Suprapubic skin (tissue), 4 donors: ENCODE data around the gene EGR2. TPM values are rescaled to one million over a fixed set of nuclear protein-coding genes. Genes with fewer than 3 reads are reported as not detected.

ENCODE experiments used
- DNase-seq, 2 donors: peaks; one replicate each; pipeline ENCODE4 v3.0.0-alpha.2; 2019; ENCODE audit warnings: low spot score in 2 of 2
- H3K27ac ChIP-seq: fragments of 200-600 bp; sonication (generic); one replicate; pipeline ENCODE4 v1.5.1; 2019
- H3K27me3 ChIP-seq: fragments of 200-600 bp; sonication (generic); one replicate; pipeline ENCODE4 v1.5.1; 2019
- H3K36me3 ChIP-seq: fragments of 200-600 bp; sonication (generic); one replicate; pipeline ENCODE4 v1.5.1; 2019
- H3K4me1 ChIP-seq: fragments of 200-600 bp; sonication (generic); one replicate; pipeline ENCODE4 v1.5.1; 2019
- H3K4me3 ChIP-seq: fragments of 200-600 bp; sonication (generic); one replicate; pipeline ENCODE4 v1.5.1; 2019; ENCODE audit warnings: mild to moderate bottlenecking
- H3K9me3 ChIP-seq: fragments of 200-600 bp; sonication (generic); one replicate; pipeline ENCODE4 v1.5.1; 2019
- CTCF ChIP-seq, 2 donors: fragments of 200-600 bp in 1 of 2; fragments of 450-650 bp in 1 of 2; sonication (generic) in 1 of 2; IDR thresholded peaks; one replicate each; pipeline ENCODE4 v1.5.1; 2016 to 2019; ENCODE audit warnings: antibody characterized with exemption in 2 of 2, mild to moderate bottlenecking in 1 of 2, moderate library complexity in 1 of 2
- EP300 ChIP-seq: sonication (generic); formaldehyde crosslinking; IDR thresholded peaks from one replicate; pipeline ENCODE4 v1.6.1; 2017; ENCODE audit warnings: antibody characterized with exemption
- POLR2A ChIP-seq, 2 donors: fragments of 450-650 bp; IDR thresholded peaks; one replicate each; pipeline ENCODE4 v1.6.1; 2017; ENCODE audit warnings: antibody characterized with exemption in 2 of 2, mild to moderate bottlenecking in 2 of 2, moderate library complexity in 2 of 2
- POLR2AphosphoS5 ChIP-seq, 3 donors: sonication (generic); formaldehyde crosslinking; IDR thresholded peaks; one replicate each; pipeline ENCODE4 v1.6.1; 2017; ENCODE audit warnings: antibody characterized with exemption in 3 of 3
- WGBS: methylation state at CpG from one replicate; pipeline ENCODE4 v1.1.5; 2018; 5-methylcytosine and 5-hydroxymethylcytosine counted together
- total RNA-seq, 4 donors: library from RNA; depleted of rRNA; stranded (reverse); fragments of >200 nt; gene quantifications; one replicate each; pipeline ENCODE4 v1.1.0, GENCODE V29; 2016

EGR2 gene
- total RNA-seq, 4 donors from 2014 or later = 7.2 to 39.0 (median 24.3) TPM

- no peak for TF ChIP-seq POLR2AphosphoS5 (IDR thresholded peaks at IDR 0.05)
- TF ChIP-seq POLR2A (IDR thresholded peaks at IDR 0.05) = no peak
- no peak for TF ChIP-seq EP300
- no peak for TF ChIP-seq CTCF (IDR thresholded peaks at IDR 0.05)
- Histone ChIP-seq H3K9me3 (no peaks in the 10 kb centered on the region), H3K27ac (no peak overlapping the region), H3K4me1 (no peaks in the 10 kb centered on the region), H3K4me3 (no peak overlapping the region), H3K36me3 (no peaks in the 10 kb centered on the region), H3K27me3 (no peaks in the 10 kb centered on the region)
- no peak for DNase-seq
- WGBS = 82% methylated on average over 4 of the region's 4 CpGs
Observed at GRCh38 chr10:62856021-62856420, 39.9 kb upstream of the EGR2 start.

DNA sequence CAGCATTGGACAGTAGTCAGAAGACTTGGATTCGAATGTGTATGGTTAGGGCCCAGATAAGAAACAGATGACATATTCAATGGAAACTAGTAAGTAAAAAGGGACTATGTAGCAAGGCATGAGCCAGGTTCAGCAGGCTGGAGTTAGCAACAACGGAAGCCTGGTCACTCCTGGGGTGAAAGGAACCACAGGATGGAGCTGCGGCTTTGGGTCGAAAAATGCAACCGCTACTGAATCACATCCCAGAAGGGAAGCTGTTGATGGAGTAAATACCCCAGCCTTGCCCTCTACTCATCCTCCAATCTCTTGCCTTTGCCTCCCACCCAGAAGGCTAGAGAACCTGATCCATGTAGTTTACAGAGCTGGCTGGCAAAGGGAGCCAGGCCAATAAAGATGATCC, 37.5 kb upstream of the EGR2 start:
- DNase-seq = no peak
- Histone ChIP-seq H3K4me1 (no peaks in the 10 kb centered on the region), H3K27me3 (no peaks in the 10 kb centered on the region), H3K27ac (no peak overlapping the region), H3K4me3 (no peak overlapping the region), H3K9me3 (no peaks in the 10 kb centered on the region), H3K36me3 (no peaks in the 10 kb centered on the region)
- TF ChIP-seq EP300 = no peak
- TF ChIP-seq POLR2A (IDR thresholded peaks at IDR 0.05) = no peak
- TF ChIP-seq POLR2AphosphoS5 (IDR thresholded peaks at IDR 0.05) = no peak
- no peak for TF ChIP-seq CTCF (IDR thresholded peaks at IDR 0.05)
- WGBS = 69% methylated on average over 5 of the region's 5 CpGs

DNA sequence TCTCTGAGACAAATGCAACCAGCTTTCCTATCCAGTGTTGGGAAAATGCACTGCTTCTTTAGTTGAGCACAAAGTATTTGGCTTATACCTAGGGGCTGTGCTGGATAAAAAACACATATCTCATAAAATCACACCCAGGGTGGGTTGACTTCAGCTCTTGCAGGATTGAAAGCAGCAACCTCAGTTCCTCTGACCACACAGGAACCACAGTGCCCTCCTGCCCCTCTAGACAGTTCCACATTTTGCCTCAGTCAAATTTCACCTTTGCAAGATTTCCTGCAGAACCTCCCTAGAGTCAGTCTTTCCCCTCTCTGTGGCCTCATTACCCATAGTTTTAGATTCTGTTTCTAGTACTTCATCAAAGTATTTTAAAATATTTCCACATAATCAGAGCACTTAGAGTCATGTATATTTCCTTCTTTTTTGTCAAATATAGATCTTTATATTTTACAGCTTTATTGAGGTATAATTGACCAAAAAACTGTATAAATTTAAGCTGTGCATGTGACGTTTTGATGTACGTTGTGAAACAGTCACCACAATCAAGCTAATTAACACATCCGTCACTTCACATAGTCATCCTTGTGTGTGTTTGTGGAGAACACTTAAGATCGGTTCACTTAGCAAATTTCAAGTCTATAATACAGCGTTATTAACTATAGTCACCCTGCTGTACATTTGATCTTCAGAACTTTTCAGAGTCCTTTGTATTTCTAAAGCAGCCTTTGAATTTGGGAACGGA, 37.0 kb upstream of the EGR2 start:
- Histone ChIP-seq H3K4me1 (no peaks in the 10 kb centered on the region), H3K27ac (no peak overlapping the region), H3K4me3 (no peak overlapping the region), H3K36me3 (no peaks in the 10 kb centered on the region), H3K27me3 (no peaks in the 10 kb centered on the region), H3K9me3 (peaks cover under 1% of the 10 kb centered on the region)
- DNase-seq = no peak
- 76% methylated on average over 6 of the region's 6 CpGs for WGBS
- TF ChIP-seq CTCF (IDR thresholded peaks at IDR 0.05) = no peak

GRCh38 chr10:62851442-62851841, 35.3 kb upstream of the EGR2 start:
- Histone ChIP-seq H3K4me1 (no peaks in the 10 kb centered on the region), H3K27ac (no peak overlapping the region), H3K9me3 (peaks cover 9% of the 10 kb centered on the region), H3K36me3 (no peaks in the 10 kb centered on the region), H3K27me3 (no peaks in the 10 kb centered on the region), H3K4me3 (no peak overlapping the region)
- DNase-seq = no peak
- TF ChIP-seq EP300 (no peak), POLR2A (IDR thresholded peaks at IDR 0.05) (no peak), CTCF (IDR thresholded peaks at IDR 0.05) (no peak), POLR2AphosphoS5 (IDR thresholded peaks at IDR 0.05) (no peak)
- WGBS = 92% methylated on average over 2 of the region's 2 CpGs

- Histone ChIP-seq H3K36me3 (no peaks in the 10 kb centered on the region), H3K27me3 (no peaks in the 10 kb centered on the region), H3K4me1 (no peaks in the 10 kb centered on the region), H3K9me3 (peaks cover 9% of the 10 kb centered on the region), H3K4me3 (no peak overlapping the region), H3K27ac (no peak overlapping the region)
- TF ChIP-seq EP300 = no peak
- no peak for TF ChIP-seq CTCF (IDR thresholded peaks at IDR 0.05)
- TF ChIP-seq POLR2AphosphoS5 (IDR thresholded peaks at IDR 0.05) = no peak
- TF ChIP-seq POLR2A (IDR thresholded peaks at IDR 0.05) = no peak
- DNase-seq = no peak
- 55% methylated on average over 3 of the region's 3 CpGs for WGBS
Observed at GRCh38 chr10:62850646-62851045, 34.5 kb upstream of the EGR2 start.
